ACHN (cell line): ENCODE measurements around the gene ADAM30.
"Not testable (repeated sequence)": the region's sequence is repeated elsewhere in the genome, so short reads cannot be mapped to it uniquely, and the experiment has no call there.

Experiments used
- DNase-seq: peaks from one replicate; pipeline ENCODE4 v3.0.0-alpha.2; 2015
- in situ Hi-C: cut with HindIII; loops from 2 replicates; pipeline ENCODE4 v1.10.0; 2017; ENCODE audit warnings: low sequenced_read_pairs, low pct_ligation_motif_present, low pct_unique_long_range_greater_than_20kb

Gene ADAM30

GRCh38 chr1:119844206-119844605, 52.1 kb downstream of the ADAM30 start:
- in situ Hi-C loops: not testable (repeated sequence)
- DNase-seq: peak; percentile 1
